ENCODE data around the gene GRIN2B. TPM values are rescaled to one million over a fixed set of nuclear protein-coding genes. Genes with fewer than 3 reads are reported as not detected.

GRIN2B gene
- total RNA-seq, 1 donor from 2014 or later: under 0.01 TPM

GRCh38 chr12:13979772-13980378, 1.5 kb downstream of the GRIN2B start:
- Histone ChIP-seq H3K27me3 (ENCODE audit: control insufficient read depth, insufficient read depth, low read length) (peaks cover 10% of the 10 kb centered on the region), H3K36me3 (ENCODE audit: control insufficient read depth, insufficient read depth, low read length) (no peaks in the 10 kb centered on the region), H3K4me3 (ENCODE audit: low read depth, low read length) (no peak overlapping the region)
- no peak for TF ChIP-seq CTCF (IDR thresholded peaks at IDR 0.05; ENCODE audit: insufficient read depth, low read length, severe bottlenecking)
- no peak for DNase-seq (ENCODE audit: low read depth)
- FAIRE-seq: no peak

GRCh38 chr12:13978876-13979275, 2.5 kb downstream of the GRIN2B start:
- FAIRE-seq: no peak

GRCh38 chr12:13976880-13977279, 4.5 kb downstream of the GRIN2B start:
- DNase-seq (ENCODE audit: low read depth) (no peak), FAIRE-seq (no peak)
- Histone ChIP-seq H3K27me3 (ENCODE audit: control insufficient read depth, insufficient read depth, low read length) (peaks cover 7% of the 10 kb centered on the region), H3K4me3 (ENCODE audit: low read depth, low read length) (no peak overlapping the region), H3K36me3 (ENCODE audit: control insufficient read depth, insufficient read depth, low read length) (no peaks in the 10 kb centered on the region)
- no peak for TF ChIP-seq CTCF (IDR thresholded peaks at IDR 0.05; ENCODE audit: insufficient read depth, low read length, severe bottlenecking)

More at GRCh38 chr12:13978876-13979275, 2.5 kb downstream of the GRIN2B start:
- H3K36me3 ChIP-seq (ENCODE audit: control insufficient read depth, insufficient read depth, low read length): no peaks in the 10 kb centered on the region
- peaks cover 10% of the 10 kb centered on the region for H3K27me3 ChIP-seq (ENCODE audit: control insufficient read depth, insufficient read depth, low read length)
- DNase-seq (ENCODE audit: low read depth): no peak
- H3K4me3 ChIP-seq (ENCODE audit: low read depth, low read length): no peak overlapping the region
- TF ChIP-seq CTCF (IDR thresholded peaks at IDR 0.05; ENCODE audit: insufficient read depth, low read length, severe bottlenecking): no peak

GRCh38 chr12:13976028-13976584, 5.3 kb downstream of the GRIN2B start:
- TF ChIP-seq CTCF (IDR thresholded peaks at IDR 0.05; ENCODE audit: insufficient read depth, low read length, severe bottlenecking): no peak
- Histone ChIP-seq H3K27me3 (ENCODE audit: control insufficient read depth, insufficient read depth, low read length) (peaks cover 3% of the 10 kb centered on the region), H3K4me3 (ENCODE audit: low read depth, low read length) (no peak overlapping the region), H3K36me3 (ENCODE audit: control insufficient read depth, insufficient read depth, low read length) (no peaks in the 10 kb centered on the region)
- no peak for FAIRE-seq
- DNase-seq (ENCODE audit: low read depth): no peak

GRCh38 chr12:13973996-13974395, 7.4 kb downstream of the GRIN2B start:
- Histone ChIP-seq H3K36me3 (ENCODE audit: control insufficient read depth, insufficient read depth, low read length) (no peaks in the 10 kb centered on the region), H3K27me3 (ENCODE audit: control insufficient read depth, insufficient read depth, low read length) (no peaks in the 10 kb centered on the region), H3K4me3 (ENCODE audit: low read depth, low read length) (no peak overlapping the region)
- DNase-seq (ENCODE audit: low read depth): no peak
- TF ChIP-seq CTCF (IDR thresholded peaks at IDR 0.05; ENCODE audit: insufficient read depth, low read length, severe bottlenecking): no peak
- peak; percentile 28 for FAIRE-seq

- DNase-seq (ENCODE audit: low read depth) (no peak), FAIRE-seq (no peak)
- H3K4me3 ChIP-seq (ENCODE audit: low read depth, low read length): no peak overlapping the region
- no peak for TF ChIP-seq CTCF (IDR thresholded peaks at IDR 0.05; ENCODE audit: insufficient read depth, low read length, severe bottlenecking)
- no peaks in the 10 kb centered on the region for H3K36me3 ChIP-seq (ENCODE audit: control insufficient read depth, insufficient read depth, low read length)
- no peaks in the 10 kb centered on the region for H3K27me3 ChIP-seq (ENCODE audit: control insufficient read depth, insufficient read depth, low read length)
Observed at GRCh38 chr12:13970803-13971202, 10.6 kb downstream of the GRIN2B start.
